Activated naive CD4-positive, alpha-beta T cell treated with anti-CD3 and anti-CD28 coated beads, Interleukin-2, amount 50 U/mL, for 72 hours (primary cell): ENCODE results near the gene LZTS2. TPM values are rescaled to one million over a fixed set of nuclear protein-coding genes. Genes with fewer than 3 reads are reported as not detected.
"Not testable (repeated sequence)": the region's sequence is repeated elsewhere in the genome, so short reads cannot be mapped to it uniquely, and the experiment has no call there.

Experiments
- ATAC-seq, 2 donors: fragments of 150-1000 bp; cut with Tn5 transposase; 2 replicates each; pipeline ENCODE4 v1.10.0; 2021; ENCODE audit warnings: mild to moderate bottlenecking in 2 of 2, moderate library complexity in 2 of 2
- DNase-seq, 2 donors: peaks; one replicate each; pipeline ENCODE4 v3.0.0; 2021 to 2022; ENCODE audit warnings: low spot score in 2 of 2
- H3K27ac Mint-ChIP-seq, 2 donors: one replicate each; pipeline ENCODE4 v1.8.0; 2022; ENCODE audit warnings: mild to moderate bottlenecking in 2 of 2, mixed read lengths in 2 of 2
- H3K36me3 Mint-ChIP-seq, 2 donors: one replicate each; pipeline ENCODE4 v1.8.0; 2022; ENCODE audit warnings: mixed read lengths in 2 of 2
- H3K9me3 Mint-ChIP-seq, 2 donors: one replicate each; pipeline ENCODE4 v1.8.0; 2022; ENCODE audit warnings: mixed read lengths in 2 of 2
- total RNA-seq, 2 donors: library from RNA; stranded (reverse); gene quantifications; one replicate each; pipeline ENCODE4 v1.2.3, GENCODE V29; 2022

Gene LZTS2
- total RNA-seq, 2 donors from 2014 or later, result 6.8 to 19.2 TPM

DNA sequence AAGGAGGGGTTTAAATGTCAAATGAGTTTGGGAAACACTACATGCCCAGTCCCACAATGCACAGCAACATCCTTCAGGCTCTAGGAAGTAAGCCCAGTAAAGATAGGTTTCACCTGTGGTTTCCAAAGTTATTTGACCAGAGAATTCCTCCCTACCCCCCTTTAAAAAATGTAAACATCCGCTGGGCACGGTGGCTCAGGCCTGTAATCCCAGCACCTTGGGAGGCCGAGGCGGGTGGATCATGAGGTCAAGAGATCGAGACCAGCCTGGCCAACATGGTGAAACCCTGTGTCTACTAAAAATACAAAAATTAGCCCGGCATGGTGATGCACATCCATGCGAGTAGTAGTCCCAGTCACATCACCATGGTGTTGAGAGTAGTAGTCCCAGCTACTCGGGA is 24.2 kb upstream of the LZTS2 start:
- H3K36me3 Mint-ChIP-seq, DNase-seq, H3K9me3 Mint-ChIP-seq, H3K27ac Mint-ChIP-seq, ATAC-seq: not testable (repeated sequence)

DNA sequence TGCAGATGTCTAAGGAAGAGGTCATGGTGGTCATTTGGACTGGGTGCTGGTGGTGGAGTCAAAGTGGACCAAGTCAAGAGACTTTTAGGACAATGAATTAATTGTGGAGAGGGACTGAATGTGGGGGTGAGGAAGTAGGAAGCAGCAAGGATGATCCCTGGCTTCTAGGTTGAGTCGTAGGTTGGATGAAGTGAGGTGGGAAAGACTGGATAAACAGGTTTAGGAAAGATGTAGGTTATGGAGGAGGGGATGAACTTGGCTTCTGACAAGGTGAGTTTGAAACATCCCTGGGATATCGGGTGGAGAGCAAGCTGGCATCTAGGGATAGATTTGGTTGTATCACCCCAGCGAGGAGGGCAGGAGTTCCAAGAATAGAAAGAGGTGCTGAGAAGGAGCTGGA is 22.7 kb upstream of the LZTS2 start:
- Mint-ChIP-seq H3K36me3 (no peaks in the 10 kb centered on the region), H3K27ac (no peak overlapping the region), H3K9me3 (no peaks in the 10 kb centered on the region)
- no peak for ATAC-seq
- no peak for DNase-seq

DNA sequence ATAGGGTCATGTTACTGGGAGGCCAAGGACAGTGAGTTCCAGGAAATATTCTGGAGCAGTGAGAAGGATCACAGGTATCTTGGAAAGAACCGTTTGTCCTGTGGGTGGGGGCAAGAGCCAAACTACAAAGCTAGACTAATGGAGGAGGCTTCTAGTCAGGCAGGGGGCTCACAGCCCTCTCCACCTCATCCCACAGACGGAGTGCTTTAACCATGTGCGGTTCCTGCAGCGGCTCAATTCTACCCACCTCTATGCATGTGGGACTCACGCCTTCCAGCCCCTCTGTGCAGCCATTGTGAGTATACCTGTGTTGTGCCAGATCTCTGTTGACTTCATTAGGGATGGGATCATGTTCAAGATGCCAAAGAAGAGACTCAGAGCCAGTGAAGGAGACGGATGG is 22.2 kb upstream of the LZTS2 start:
- no peak overlapping the region for H3K27ac Mint-ChIP-seq
- ATAC-seq (no peak), DNase-seq (no peak)
- H3K9me3 Mint-ChIP-seq, result no peaks in the 10 kb centered on the region
- H3K36me3 Mint-ChIP-seq, result no peaks in the 10 kb centered on the region

DNA sequence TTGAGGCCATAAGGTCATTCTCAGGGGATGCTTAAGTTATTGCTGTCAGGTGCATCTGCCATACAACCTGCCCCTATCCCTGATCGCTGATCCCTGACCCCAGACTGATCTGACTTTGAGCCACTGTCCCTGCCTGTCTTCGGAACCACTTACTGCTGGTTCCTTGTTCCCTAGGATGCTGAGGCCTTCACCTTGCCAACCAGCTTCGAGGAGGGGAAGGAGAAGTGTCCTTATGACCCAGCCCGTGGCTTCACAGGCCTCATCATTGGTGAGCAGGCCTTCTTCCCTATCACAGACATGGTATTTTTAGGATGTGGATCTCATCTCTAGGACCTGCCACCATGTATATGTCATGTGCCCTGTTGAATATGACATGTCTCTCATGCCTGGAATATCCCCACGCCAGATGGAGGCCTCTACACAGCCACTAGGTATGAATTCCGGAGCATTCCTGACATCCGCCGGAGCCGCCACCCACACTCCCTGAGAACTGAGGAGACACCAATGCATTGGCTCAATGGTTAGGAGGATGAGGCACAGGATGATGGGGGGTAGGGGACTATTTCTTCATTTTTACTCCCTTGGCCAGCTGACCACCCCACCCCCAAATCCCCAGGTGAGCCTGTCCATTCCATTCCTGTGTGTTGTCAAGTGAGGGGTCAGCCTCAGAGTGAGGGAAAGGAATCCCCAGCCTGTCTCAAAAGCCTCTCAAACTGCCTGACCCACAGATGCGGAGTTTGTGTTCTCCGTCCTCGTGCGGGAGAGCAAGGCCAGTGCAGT is 21.3 kb upstream of the LZTS2 start:
- ATAC-seq, result no peak
- no peak for DNase-seq
- Mint-ChIP-seq H3K27ac (no peak overlapping the region), H3K9me3 (no peaks in the 10 kb centered on the region), H3K36me3 (no peaks in the 10 kb centered on the region)

DNA sequence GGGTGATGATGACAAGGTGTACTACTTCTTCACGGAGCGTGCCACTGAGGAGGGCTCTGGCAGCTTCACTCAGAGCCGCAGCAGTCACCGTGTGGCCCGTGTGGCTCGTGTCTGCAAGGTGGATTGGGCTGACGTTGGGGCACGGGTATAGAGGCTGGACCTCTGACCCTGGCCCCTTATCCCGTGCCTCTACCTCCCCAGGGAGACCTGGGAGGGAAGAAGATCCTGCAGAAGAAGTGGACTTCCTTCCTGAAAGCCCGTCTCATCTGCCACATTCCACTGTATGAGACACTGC is 20.8 kb upstream of the LZTS2 start:
- DNase-seq (no peak), ATAC-seq (no peak)
- Mint-ChIP-seq H3K9me3 (no peaks in the 10 kb centered on the region), H3K27ac (peak overlapping the region in 1 of 2 donors; percentile 81), H3K36me3 (no peaks in the 10 kb centered on the region)

DNA sequence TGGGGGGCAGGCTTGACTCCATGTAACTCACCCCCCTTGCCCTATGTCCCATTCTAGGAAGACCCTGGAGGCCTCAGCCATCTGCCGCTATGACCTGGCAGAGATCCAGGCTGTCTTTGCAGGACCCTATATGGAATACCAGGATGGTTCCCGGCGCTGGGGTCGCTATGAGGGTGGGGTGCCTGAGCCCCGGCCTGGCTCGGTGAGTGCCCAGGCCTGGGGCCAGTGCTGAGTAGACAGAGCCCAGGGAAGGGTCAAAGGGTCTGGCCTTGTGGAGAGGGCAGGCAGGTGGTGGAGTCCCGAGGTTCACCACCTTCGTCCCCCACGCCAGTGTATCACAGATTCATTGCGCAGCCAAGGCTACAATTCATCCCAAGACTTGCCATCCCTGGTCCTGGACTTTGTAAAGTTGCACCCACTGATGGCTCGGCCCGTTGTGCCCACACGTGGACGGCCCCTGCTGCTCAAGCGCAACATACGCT is 19.8 kb upstream of the LZTS2 start:
- no peak for DNase-seq
- no peak for ATAC-seq
- no peak overlapping the region for H3K27ac Mint-ChIP-seq
- H3K36me3 Mint-ChIP-seq, result no peaks in the 10 kb centered on the region
- no peaks in the 10 kb centered on the region for H3K9me3 Mint-ChIP-seq

DNA sequence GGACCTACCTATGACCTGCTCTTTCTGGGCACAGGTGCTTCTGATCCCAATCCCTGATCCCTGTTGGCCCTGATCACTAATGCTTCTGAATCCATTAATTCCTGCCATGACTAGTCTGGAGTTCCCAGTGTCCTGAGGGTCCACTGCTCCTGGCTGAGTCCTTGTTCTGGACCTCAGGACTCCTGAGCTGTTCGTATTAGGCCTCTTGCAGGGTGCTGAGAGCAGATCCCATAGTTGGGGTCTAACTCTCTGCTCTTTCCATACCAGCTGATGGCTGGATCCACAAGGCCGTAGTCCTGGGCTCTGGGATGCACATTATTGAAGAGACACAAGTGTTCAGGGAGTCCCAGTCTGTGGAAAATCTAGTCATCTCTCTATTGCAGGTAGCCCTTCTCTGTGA is 19.3 kb upstream of the LZTS2 start:
- no peak overlapping the region for H3K27ac Mint-ChIP-seq
- no peaks in the 10 kb centered on the region for H3K9me3 Mint-ChIP-seq
- H3K36me3 Mint-ChIP-seq, result no peaks in the 10 kb centered on the region
- no peak for ATAC-seq
- peak in 1 of 2 donors; percentile 21 for DNase-seq

DNA sequence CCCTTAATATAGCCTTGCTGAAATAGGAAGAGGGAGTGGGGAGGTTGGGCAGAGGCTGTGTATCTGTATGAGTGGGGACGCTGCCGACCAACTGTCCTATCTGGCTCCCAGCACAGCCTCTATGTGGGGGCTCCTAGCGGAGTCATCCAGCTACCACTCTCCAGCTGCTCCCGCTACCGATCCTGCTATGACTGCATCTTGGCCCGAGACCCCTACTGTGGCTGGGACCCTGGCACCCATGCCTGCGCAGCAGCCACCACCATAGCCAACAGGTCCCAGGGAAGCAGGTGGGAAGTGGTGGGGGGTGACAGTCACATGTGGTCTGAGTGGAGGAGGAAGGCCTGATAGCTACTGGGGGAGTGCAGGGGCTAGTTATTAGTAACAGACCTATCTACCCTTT is 18.9 kb upstream of the LZTS2 start:
- no peak for ATAC-seq
- H3K36me3 Mint-ChIP-seq, result no peaks in the 10 kb centered on the region
- no peak overlapping the region for H3K27ac Mint-ChIP-seq
- DNase-seq, result no peak
- no peaks in the 10 kb centered on the region for H3K9me3 Mint-ChIP-seq

DNA sequence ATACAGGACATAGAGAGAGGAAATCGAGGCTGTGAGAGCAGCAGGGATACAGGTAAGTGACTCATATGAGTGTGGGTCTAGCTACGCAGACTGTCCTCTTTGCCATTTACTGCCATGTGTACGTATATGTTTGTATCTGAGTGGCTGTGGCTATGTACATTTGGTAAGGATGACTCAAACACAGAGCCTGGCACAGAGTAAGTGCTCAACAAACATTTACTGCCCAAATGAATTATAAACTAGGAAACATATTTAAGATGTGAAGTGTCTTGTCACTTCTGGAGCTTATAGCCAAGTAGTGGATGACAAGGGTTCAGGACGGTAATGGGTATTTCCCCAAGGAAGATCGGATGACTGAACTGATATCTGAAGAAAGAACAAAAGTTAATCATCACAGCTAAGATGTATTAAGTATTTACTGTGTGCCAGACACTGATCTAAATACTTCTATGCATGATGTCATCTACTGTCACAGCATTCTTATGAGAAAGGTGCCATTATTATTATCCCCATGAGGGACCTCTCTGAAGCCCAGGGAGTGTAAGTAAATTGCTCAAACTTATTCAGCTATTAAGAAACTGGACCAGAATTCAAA is 18.3 kb upstream of the LZTS2 start:
- no peaks in the 10 kb centered on the region for H3K9me3 Mint-ChIP-seq
- ATAC-seq (no peak), DNase-seq (peak in 1 of 2 donors; percentile 16)
- H3K36me3 Mint-ChIP-seq, result no peaks in the 10 kb centered on the region
- H3K27ac Mint-ChIP-seq, result no peak overlapping the region

DNA sequence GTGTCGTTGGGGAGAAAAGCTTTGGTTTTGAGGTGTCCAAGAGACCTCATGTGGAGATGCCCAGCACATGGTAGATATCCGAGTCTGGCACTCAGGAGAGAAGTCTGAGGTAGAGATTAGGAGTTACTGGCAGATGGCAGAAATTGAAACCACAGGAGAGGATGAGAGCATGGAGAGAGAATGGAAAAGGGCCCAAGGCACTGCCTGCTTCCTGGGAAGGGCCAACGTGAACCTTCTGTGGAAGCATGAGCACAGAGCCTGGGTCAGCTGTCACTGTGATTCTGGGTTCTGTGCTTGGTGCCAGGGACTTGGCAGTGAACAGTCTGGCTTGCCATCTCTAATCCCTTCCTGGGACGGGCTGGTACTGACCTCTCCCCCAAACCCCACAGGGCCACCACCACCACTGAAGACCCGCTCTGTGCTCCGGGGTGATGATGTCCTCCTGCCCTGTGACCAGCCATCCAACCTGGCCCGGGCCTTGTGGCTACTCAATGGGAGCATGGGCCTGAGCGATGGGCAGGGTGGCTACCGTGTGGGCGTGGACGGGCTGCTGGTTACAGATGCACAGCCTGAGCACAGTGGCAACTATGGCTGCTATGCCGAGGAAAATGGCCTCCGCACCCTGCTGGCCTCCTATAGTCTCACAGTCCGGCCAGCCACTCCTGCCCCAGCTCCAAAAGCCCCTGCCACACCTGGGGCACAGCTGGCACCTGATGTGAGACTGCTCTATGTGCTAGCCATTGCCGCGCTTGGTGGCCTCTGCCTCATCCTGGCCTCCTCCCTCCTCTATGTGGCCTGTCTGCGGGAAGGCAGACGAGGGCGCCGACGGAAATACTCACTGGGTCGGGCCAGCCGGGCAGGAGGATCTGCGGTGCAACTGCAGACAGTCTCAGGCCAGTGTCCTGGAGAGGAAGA is 16.4 kb upstream of the LZTS2 start:
- Mint-ChIP-seq H3K9me3 (no peaks in the 10 kb centered on the region), H3K36me3 (peaks cover 10 to 12% of the 10 kb centered on the region in 2 donors), H3K27ac (peak overlapping the region in 1 of 2 donors; percentile 46)
- DNase-seq (peak in 1 of 2 donors; percentile 49), ATAC-seq (no peak)

DNA sequence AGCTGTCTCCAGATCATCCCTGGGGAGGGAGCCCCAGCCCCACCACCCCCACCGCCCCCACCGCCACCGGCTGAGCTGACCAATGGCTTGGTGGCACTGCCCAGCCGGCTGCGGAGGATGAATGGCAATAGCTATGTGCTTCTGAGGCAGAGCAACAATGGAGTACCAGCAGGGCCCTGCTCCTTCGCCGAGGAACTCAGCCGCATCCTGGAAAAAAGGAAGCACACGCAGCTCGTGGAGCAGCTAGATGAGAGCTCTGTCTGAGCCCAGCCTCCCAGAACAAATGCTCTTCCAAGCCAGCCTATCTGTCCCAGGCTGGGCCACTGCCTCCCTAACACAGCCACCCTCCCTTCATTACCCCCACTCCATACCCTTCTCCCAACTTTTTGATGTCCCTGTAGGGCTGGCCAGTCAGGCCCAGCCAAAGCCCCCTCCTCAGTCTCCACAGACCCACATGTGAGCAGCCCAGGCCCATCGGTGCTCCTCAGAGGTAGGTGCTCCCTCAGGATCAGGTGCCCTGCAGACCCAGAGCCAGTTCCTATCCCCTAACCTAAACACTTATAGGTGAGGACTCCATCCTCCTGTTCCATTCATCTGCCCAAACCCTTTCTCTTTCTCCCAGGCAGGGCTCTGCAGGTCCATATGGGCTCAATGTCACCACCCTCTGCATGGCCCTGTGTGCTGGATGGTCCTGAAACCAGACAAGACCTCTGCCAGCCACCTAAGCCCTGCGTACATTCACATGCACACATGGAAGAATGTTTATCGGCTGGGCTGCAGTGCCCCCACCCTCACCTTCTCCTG is 15.5 kb upstream of the LZTS2 start:
- ATAC-seq (no peak), DNase-seq (peak in 1 of 2 donors; percentile 46)
- Mint-ChIP-seq H3K27ac (no peak overlapping the region), H3K36me3 (peaks cover 10 to 12% of the 10 kb centered on the region in 2 donors), H3K9me3 (no peaks in the 10 kb centered on the region)

DNA sequence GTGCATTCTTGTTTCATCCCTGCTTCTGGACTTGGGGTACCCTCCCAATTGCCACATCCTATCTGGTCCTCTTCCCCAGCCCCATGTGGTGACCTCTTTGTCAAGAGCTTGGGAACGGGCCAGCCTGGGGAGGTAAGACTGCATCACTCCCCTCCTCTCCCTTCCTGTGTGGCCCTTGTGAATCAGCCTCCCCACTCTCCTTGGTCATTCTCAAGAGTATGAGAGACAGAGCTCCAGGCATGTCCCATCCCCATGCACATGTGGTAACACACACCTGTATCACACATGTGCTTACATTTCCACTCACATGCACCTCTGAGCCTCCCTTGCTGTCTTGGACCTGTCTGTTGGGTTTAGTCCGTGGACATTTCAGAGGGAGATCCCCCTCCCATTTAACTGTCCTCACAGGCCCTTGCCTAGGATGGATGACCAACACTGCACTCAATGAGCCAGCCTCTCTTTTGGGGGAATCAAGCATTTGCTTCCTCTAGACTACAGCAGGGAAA is 14.9 kb upstream of the LZTS2 start:
- Mint-ChIP-seq H3K36me3 (peaks cover 10 to 12% of the 10 kb centered on the region in 2 donors), H3K27ac (no peak overlapping the region), H3K9me3 (no peaks in the 10 kb centered on the region)
- DNase-seq (peak in 1 of 2 donors; percentile 31), ATAC-seq (no peak)

DNA sequence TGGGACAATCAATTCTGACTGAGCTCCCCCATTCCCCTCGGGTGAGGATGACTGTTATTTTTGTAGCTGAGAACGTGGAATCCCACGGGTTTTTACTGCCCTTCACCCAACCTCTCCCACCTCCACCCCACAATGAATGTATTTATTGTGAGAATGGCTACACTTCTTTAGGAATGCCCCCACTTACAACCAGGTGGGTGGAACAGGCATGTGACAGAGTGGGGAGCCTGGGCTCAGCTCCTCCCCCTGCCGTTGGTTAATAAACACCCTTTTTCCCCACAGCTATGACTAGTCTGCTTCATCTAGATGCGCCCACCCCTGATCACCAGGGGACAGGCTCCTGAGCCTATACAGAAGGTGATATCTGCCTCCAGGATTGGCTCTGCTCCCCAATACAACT is 14.3 kb upstream of the LZTS2 start:
- ATAC-seq, result no peak

DNA sequence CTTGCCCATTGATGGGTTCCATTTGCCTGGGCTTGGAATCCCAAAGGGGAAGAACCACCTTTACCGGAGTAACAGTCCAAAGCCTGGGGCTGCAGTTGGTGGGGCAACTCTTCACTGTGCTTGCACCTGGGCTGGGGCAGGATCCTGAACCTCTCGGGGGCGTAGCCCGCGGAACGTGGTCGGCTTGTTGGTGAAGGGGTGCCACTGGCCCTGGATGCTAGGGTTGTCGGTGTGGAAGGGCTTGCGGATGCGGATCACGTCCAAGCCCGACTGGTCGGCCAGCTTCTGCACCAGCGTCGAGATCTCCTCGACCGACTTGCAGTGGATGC is 13.0 kb upstream of the LZTS2 start:
- ATAC-seq, result no peak
- H3K36me3 Mint-ChIP-seq, result peaks cover 21 to 25% of the 10 kb centered on the region in 2 donors
- no peak for DNase-seq
- H3K27ac Mint-ChIP-seq, result peak overlapping the region; percentile 87 to 96
- H3K9me3 Mint-ChIP-seq, result no peaks in the 10 kb centered on the region

More for the DNA sequence above, 14.3 kb upstream of the LZTS2 start:
- no peak for DNase-seq
- Mint-ChIP-seq H3K36me3 (peaks cover 12 to 13% of the 10 kb centered on the region in 2 donors), H3K9me3 (no peaks in the 10 kb centered on the region), H3K27ac (peak overlapping the region in 1 of 2 donors; percentile 56)

DNA sequence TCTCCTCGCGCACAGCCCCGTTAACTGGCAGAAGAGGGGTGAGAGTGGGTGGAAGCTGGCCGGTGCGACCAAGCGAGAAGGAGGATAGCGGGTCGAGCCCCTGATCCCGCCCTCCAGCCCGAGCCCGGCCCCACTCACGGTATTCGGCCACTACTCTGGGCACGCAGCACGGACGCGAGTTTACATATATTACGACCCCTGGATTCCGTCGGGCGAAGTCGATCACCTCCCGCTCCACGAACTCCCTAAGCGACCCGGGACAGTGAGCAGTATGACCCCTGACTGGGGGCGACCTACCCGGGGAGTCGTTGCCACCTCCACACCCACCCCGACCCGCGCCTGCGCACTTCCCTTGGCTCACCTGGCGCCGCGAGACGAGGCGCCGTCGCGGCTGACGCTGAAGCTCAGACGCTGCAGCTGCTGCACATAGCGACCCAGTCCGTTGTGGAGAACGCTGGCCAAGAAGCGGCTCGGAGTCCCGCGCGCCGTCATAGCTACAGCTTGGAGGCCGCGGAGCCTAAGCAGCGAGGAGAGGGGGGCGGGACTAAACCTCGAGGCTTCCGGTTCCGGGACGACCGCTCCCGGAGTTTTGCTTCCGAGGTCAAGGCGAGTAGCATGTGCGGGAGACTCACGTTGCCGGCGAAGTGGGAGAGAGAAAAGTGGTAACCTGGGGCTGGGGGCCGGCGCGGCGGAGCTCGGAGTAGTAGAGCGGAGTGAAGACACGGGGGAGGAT is 12.5 kb upstream of the LZTS2 start, which contains the start of the genes MRPL43 and TWNK:
Gene MRPL43 (minus strand): TSS at position 546 of the 733 bp plus-strand sequence. CDS start 54 bp downstream, at position 492.
Gene TWNK (plus strand): TSS at position 592 of the 733 bp plus-strand sequence. CDS start 668 bp downstream, outside the sequence.
- DNase-seq, result peak; percentile 86
- peaks cover 21 to 25% of the 10 kb centered on the region in 2 donors for H3K36me3 Mint-ChIP-seq
- no peaks in the 10 kb centered on the region for H3K9me3 Mint-ChIP-seq
- peak; percentile 96 to 99 for ATAC-seq
- H3K27ac Mint-ChIP-seq, result peak within 1 kb of the TSS; percentile 87 to 96
